RWPE1 (cell line): Measurements from ENCODE around the gene PXDC1.
A peak's percentile ranks its signal among the peaks of the same experiment; 100 is the strongest.
"Not testable (repeated sequence)": the region's sequence is repeated elsewhere in the genome, so short reads cannot be mapped to it uniquely, and the experiment has no call there.

Experiments used
- CTCF ChIA-PET: fragments of 350-600 bp; sonication (Branson Sonifier 250); formaldehyde crosslinking; extraction: SDS; loops from one replicate; lab custom pipeline; 2021; lab: Yijun Ruan, JAX
- POLR2A ChIA-PET: fragments of 400-600 bp; formaldehyde crosslinking; extraction: SDS; loops from one replicate; lab custom pipeline; 2020; ENCODE audit warnings: antibody characterized with exemption; ENCODE audit not compliant: low non-redundant PET; lab: Yijun Ruan, JAX
- DNase-seq: peaks from one replicate; pipeline ENCODE4 v3.0.0; 2012; ENCODE audit warnings: low spot score
- H3K27ac ChIP-seq: fragments of 450-650 bp; 2 replicates; pipeline ENCODE4 v1.5.1; 2017
- TF ChIP-seq, protein P1 (sequence below): fragments of 450-650 bp; conservative IDR thresholded peaks from 2 replicates; pipeline ENCODE4 v1.5.1; 2017; ENCODE audit warnings: low read depth, mild to moderate bottlenecking

Gene PXDC1

DNA sequence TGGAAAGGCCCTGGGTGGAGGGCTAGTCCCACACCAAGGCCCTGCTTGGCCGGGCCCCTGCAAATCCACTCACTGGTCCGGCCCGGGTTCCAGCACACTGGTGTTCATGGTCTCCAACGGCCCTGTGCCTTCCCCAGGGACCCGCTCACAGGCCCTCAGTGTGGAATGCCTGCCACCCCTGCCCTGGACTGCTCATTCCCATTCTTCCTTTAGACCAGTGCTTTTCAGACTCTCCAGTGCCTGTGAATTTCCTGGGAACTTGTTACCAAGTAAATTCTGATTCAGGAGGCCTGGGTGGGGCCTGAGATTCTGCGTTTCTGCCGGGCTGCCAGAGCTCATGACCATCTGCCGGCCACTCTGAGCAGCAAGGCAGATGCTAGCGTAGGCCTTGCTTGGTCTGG lies 5.7 kb upstream of the PXDC1 start:
- POLR2A ChIA-PET = no interaction called here
- CTCF ChIA-PET = interaction anchor here (0.7 kb wide), 1 partner anchor 453 kb away, joined by 3 read pairs; no protein-coding TSS in a partner anchor
- H3K27ac ChIP-seq = peak overlapping the region; percentile 39; the same call in 1 of the 2 replicates
- TF ChIP-seq, protein P1, sequence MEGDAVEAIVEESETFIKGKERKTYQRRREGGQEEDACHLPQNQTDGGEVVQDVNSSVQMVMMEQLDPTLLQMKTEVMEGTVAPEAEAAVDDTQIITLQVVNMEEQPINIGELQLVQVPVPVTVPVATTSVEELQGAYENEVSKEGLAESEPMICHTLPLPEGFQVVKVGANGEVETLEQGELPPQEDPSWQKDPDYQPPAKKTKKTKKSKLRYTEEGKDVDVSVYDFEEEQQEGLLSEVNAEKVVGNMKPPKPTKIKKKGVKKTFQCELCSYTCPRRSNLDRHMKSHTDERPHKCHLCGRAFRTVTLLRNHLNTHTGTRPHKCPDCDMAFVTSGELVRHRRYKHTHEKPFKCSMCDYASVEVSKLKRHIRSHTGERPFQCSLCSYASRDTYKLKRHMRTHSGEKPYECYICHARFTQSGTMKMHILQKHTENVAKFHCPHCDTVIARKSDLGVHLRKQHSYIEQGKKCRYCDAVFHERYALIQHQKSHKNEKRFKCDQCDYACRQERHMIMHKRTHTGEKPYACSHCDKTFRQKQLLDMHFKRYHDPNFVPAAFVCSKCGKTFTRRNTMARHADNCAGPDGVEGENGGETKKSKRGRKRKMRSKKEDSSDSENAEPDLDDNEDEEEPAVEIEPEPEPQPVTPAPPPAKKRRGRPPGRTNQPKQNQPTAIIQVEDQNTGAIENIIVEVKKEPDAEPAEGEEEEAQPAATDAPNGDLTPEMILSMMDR = no peak
- DNase-seq = no peak

DNA sequence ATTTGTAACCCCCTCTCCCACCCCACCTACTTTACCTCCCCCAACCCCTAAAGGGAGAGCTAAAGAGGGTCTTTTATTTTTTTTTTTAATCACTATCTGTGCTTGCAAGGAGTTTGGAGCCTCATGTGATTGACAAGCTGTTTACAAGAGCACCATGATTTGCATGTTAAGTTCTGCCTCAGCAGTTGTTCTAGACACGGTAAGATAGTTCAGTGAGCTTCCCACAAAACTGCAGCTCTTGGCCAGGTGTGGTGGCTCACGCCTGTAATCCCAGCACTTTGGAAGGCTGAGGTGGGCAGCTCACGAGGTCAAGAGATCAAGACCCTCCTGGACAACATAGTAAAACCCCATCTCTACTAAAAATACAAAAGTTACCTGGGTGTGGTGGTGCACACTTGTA lies 5.0 kb upstream of the PXDC1 start:
- no peak for DNase-seq

DNA sequence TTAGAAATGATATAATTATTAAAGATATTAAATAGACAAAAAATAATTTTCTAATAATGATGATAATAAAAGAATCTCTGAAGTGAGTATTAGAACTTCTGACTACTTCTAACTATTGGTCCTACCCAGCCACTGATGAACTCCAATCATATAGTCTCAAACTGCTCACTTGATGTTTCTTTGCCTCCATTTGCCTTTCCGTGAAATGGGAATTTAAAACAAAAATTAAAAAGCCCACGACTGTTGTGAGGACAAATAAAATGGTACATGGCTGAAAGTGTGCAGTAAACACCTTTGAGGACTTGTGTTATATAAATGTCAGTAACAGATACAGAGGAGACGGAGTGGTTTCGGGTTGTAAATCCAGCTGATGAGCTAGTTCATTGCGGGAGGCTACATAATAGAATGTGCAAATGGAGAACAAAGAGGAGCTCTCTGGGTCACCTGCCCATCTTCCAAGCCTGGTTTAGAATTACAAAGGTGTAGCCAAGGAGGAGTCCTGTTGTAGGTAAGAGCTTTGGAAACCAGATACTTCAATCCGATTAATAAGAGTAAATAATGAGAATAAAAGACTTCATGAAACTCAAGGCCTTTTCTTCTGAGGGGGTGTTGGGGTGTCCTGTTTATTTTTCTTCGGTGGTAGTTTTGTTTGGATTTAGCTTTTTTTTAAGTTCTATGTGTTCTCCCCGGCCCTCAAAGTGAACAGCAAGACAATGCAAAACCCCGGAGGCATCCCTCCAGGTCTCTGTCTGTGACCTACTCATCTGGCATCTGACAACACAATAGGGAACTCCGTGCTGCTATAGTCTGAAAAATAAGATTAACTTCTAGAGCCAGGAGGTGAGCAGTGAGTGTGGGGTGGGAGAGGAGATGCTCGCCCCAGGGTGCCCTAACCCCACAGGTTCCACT lies 4.4 kb upstream of the PXDC1 start:
- TF ChIP-seq, protein P1 = no peak
- no peak for DNase-seq
- CTCF ChIA-PET = interaction anchor here (0.7 to 1.5 kb wide), 3 partner anchors 93 to 683 kb away, joined by 4 to 5 read pairs (median 4); partner anchors contain the start of gene FAM50B
- H3K27ac ChIP-seq = no peak overlapping the region
- POLR2A ChIA-PET = interaction anchor here (0.7 to 1.0 kb wide), 2 partner anchors 9 to 10 kb away, joined by 3 to 5 read pairs; no protein-coding TSS in a partner anchor

More for the DNA sequence above, 5.0 kb upstream of the PXDC1 start:
- no peak overlapping the region; the same call in 1 of the 2 replicates for H3K27ac ChIP-seq
- ChIA-PET POLR2A (interaction anchor here (0.7 to 1.0 kb wide), 2 partner anchors 9 to 10 kb away, joined by 3 to 5 read pairs; no protein-coding TSS in a partner anchor), CTCF (interaction anchor here (0.7 to 1.1 kb wide), 2 partner anchors 92 to 454 kb away, joined by 3 to 4 read pairs; partner anchors contain the start of gene FAM50B)
- TF ChIP-seq, protein P1 = no peak

DNA sequence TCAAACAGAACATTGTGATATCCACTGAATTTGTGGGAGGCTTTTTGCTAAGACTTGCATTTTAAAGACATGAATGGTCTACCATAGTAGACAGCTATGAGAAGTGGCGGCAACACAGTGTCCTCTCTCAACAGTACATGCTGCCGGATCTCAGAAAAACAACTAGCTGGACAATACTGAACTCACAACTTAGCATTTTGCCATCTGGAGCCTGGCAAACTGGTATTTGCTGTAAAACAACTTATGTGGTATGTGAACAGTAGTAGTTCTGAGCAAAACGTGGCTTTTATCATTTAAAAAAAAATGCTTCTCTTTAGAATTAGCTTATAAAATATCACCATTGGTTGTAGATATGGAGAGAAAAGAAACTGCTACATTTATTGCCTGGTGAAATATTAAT lies 3.3 kb upstream of the PXDC1 start:
- TF ChIP-seq, protein P1 = no peak
- ChIA-PET POLR2A (no interaction called here), CTCF (interaction anchor here (1.5 kb wide), 1 partner anchor 223 kb away, joined by 5 read pairs; no protein-coding TSS in a partner anchor)
- no peak for DNase-seq
- no peak overlapping the region for H3K27ac ChIP-seq

DNA sequence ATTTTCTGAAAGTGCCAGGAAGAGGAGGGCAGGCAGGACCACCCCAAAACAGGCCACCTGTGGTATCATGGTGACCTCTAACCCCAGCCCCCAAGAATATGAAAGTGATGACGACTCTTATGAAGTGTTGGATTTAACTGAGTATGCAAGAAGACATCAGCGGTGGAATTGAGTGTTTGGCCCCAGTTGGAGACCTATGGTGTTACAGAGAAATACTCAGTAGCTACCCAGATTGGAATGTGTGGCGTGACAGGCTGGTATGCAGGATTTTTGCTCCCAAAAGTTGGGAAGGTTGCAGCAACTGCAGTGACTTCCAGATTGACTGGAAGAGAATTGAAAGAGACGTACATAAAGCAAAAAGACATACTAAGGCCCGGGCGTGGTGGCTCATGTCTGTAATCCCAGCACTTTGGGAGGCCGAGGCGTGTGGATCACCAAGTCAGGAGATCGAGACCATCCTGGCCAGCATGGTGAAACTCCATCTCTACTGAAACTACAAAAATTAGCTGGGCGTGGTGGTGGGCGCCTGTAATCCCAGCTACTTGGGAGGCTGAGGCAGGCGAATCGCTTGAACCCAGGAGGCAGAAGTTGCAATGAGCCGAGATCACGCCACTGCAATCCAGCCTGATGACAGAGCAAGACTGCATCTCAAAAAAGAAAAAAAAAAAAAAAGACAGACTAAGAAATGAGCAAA lies 2.7 kb upstream of the PXDC1 start:
- CTCF ChIA-PET = interaction anchor here (1.5 kb wide), 1 partner anchor 224 kb away, joined by 5 read pairs; no protein-coding TSS in a partner anchor

DNA sequence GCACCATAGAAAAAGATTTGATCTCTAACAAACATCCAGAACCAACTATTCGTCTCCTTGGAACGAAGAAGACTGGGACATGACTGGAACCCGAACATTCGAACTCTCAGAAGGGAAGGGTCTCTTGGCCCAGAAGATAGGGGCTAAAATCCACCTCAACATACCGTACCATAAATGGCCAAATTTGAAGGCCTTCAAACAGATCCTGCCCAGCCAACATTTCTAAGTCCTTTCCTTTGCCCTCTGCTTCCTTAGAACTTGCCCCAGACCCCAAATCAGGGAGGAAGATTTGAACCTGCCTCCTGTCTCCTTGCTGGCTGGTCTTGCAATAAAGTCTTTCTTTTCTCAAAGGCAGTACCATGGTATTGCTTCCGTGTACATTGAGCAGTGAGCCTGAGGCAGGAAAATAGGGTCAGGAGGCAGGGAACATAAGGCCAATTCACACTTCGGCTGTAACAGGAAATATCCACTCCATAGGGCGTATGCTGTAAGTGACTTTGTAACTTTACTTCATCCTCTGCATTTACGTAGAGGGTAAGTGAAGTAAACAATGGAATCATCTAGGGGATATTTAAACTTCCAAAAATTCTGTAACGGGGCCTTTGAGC lies 1.8 kb upstream of the PXDC1 start:
- TF ChIP-seq, protein P1 = no peak
- ChIA-PET POLR2A (interaction anchor here (0.6 kb wide), 1 partner anchor 208 kb away, joined by 4 read pairs; no protein-coding TSS in a partner anchor), CTCF (no interaction called here)
- no peak for DNase-seq
- no peak overlapping the region for H3K27ac ChIP-seq

More for the DNA sequence above, 2.7 kb upstream of the PXDC1 start:
- DNase-seq, H3K27ac ChIP-seq, POLR2A ChIA-PET: not testable (repeated sequence)
